ENCODE results near the gene VN1R5.
"Not testable (repeated sequence)": the region's sequence is repeated elsewhere in the genome, so short reads cannot be mapped to it uniquely, and the experiment has no call there.

Gene VN1R5
- 0 reads per million in 4 donors for total RNA-seq

DNA sequence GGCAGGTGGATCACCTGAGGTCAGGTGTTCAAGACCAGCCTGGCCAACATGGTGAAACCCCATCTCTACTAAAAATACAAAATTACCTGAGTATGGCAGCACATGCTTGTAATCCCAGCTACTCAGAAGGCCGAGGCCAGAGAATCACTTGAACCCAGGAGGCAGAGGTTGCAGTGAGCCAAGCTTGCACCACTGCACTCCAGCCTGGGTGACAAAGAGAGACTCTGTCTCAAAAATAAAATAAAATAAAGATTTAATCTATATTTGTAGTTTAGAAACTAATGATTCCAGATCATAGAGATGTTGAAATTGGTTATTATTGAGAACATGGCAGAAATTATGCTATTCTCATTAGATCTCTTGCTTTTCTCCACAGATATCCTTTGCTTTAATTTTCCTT lies at the start of gene VN1R5:
VN1R5 (plus strand) TSS at position 301 of the 400 bp plus-strand sequence.
- not testable (repeated sequence) for DNase-seq

DNA sequence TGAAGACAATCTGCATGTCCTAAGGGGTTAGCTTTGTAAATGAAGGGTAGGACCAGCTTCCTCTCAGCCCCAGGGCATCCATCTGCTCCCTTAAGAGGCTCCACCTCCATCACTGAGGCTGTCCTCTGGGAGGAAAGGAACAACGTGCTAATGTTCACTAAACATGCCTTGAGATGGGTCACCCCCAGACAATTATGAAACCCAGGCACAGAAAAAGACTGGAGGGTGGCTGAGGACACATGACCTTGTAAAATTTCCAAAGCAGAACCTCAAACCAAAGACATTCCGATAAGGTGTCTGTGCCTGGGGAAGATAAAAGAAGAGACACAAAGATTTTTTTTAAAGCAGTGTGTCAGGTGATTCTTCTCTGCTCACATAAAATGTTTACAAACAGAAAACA lies 46.5 kb upstream of the VN1R5 start:
- DNase-seq, result no peak

DNA sequence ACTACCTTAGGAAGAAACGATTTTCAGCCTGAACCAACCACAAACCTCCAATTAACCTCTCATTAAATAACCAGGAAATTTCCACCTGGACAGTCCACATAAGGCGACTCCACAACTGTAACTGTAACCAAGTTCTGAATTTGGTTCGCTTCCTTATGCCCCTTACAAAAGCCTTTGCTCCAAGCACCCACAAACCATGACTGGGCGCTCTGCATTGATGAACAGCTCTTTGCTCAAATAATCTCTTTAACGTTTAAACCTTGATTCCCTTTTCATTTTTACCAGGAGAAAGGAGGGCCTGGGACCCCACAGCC lies 45.9 kb upstream of the VN1R5 start:
- no peak for DNase-seq

DNA sequence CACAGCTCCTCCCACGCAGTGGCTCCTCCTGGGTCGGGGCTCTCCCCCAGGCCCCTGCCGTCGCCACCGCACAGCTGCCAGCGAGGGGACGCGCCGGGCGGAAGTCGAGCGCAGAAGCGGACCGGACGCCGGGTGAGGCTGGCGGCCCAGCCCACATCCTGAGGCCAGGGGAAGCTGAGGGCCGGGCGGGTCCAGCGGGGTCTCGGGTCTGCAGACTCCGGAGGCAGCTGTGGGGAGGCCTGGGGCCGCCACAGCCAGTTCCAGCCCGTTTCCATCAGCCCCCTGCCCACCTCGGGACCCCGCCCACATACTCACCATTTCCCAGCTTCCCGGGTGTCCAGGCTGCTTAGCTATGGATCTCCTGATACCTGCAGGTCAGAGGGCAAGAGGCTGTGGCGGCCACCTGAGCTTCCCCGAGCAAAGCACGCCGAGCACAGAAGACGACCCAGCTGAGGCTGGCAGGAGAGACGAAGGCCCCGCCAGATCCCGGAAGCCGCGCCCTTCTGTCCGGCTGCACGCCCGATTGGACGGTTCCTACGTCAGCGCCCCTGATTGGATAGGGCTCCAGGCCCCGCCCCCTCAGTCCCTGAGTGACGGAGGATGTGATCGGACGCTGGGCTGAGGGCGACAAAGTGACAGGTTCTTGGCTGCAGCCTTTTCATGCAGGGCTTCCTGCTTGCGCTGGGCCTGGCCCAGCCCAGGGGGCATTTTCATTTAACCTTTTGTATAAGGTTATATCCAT lies 45.3 kb upstream of the VN1R5 start:
- DNase-seq, result peak; percentile 88 to 95 (median 92)

DNA sequence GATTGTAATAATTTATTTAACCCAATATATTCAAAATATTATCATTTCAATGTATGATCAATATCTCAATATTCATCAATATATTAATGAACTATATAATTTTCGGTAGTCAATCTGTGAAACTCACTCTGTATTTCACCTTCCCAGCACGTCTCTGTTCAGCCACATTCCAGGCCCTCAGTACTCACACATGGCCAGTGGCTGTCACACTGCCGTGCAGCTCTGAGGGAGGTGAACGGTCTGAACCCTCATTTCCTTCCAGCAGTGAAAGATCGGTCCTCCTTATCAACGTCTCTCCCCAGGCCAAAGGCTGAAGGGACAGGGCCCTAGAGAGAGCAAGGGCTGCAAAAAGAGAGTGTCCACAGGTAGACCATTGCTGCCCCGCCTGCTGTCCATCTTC lies 44.5 kb upstream of the VN1R5 start:
- no peak for DNase-seq

DNA sequence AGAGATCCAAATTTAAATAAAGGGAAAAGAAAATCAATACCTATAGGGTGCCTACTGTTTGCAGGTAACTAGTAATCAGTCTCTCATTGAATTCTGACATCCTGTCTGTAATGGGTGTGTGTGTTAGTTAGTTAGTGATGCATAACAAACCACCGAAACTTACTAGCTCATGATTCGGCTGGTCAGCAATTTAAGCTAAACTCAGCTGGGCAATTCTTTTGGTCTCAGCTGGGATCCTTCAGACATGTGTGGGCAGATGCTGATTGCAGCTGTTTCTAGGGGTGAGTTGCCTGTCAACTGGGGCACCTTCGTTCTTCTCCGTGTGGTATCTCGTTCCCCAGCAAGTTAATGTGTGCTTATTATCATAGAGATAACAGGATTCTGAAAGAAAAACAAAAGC lies 43.9 kb upstream of the VN1R5 start:
- DNase-seq, result no peak

DNA sequence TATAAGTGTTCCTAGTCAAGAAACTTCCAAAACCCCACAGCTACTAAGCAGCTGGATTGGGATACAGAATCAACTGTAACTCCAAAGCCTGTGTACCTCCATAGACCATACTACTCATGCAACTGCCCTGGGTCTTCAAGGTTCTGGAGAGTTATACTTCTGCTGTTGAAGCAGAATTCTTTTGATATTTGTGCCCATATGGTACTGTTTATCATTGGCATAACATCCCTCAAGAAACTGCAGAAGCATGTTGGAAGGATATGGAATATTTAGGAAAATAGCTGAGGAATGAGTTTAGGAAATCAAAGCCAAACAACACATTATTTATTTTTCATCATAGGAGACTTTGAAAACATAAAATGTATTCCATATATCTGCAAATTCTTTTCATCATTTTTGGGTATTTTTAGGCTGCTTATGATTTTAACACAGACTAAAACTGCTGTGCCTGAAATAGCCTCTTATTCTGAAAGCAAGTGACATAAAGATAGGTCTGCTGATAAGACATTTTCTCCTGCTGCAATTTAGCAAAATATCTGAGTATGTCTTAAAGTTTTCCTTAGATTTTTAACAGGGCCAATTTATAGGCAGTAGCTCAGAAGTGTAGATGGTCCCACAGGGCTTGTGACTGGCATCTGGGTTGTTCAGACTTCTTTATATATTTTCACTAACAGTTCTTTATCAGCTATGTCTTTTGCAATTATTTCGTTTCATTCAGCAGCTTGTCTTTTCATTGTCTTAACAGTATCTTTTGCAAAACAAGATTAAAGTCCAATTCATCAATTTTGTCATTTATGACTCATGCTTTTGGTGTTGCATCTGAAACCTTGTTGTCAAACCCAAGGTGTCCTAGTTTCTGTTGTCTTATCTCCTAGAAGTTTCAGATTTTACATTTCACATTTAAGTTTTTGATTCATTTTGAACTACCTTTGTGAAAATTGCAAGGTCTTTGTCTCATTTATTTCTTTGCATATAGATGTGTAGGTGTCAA lies 43.0 kb upstream of the VN1R5 start:
- peak in 1 of 5 donors; percentile 9 for DNase-seq

DNA sequence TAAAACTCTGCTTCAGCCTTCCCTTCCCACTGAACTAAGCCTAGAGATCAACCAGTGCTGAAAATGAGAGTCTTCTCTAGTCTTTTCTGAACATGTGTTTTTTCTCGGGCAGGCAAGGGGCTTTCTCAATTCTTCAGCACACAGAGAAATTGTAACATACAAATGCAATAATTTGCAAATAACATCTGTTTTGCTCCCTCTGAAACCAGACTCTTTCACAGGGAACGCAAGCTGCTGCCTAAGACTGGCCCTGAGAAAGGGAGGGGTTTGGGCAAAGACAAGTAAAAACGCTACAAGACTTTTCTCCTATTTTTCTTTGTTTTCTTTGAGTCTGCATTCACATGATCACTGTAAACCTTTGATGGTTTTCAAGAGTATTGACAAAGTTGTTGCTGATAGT lies 39.6 kb upstream of the VN1R5 start:
- DNase-seq, result no peak

DNA sequence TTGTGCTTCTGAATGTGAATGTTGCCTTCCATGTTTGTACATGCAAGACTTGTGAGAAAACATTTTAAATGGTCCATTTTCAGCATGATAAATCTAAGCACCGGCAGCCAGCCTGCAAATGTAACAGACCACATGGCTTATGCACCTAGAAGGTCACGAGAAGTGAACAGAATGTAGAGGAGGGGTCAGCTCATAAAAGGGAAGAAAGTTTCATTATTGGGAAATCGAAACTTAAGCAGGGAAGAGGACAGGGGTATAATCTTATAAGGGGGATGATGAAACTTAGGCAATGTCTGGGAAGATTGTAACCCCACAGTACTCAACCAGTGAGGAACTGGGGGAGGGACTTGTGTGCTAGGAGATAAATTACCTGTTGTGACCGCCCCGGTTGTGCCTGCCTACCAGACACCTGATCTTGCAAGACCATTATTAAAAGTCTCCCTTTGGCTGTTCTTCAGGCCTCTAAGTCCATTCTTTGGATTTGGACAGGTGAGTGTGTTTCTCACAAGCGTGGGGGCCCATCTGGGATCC lies 37.7 kb upstream of the VN1R5 start:
- no peak for DNase-seq

DNA sequence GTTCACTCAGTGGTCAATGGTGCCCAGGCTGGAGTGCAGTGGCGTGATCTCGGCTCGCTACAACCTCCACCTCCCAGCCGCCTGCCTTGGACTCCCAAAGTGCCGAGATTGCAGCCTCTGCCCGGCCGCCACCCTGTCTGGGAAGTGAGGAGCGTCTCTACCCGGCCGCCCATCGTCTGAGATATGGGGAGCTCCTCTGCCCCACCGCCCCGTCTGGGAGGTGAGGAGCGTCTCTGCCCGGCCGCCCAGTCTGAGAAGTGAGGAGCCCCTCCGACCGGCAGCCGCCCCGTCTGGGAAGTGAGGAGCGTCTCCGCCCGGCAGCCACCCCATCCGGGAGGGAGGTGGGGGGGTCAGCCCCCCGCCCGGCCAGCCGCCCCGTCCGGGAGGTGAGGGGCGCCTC lies 35.6 kb upstream of the VN1R5 start:
- DNase-seq, result not testable (repeated sequence)

DNA sequence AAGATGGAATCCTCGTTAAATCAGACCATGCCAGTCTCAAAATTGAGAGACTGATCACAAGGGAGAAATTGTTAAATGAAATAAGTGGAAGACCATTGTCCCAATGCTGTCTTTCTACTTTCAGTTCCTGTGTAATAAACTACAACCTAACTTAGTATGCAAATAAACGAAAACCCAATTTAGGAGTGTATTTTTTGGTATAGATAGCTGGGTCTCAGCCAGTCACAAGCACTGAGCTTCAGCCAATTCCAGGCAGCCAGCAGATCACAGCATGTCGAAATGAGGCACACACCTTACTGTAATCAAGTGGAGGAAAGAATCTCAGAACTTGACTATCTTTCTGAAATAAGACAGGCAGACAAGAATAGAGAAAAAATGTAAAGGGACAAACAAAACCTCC lies 33.0 kb upstream of the VN1R5 start:
- DNase-seq, result no peak

DNA sequence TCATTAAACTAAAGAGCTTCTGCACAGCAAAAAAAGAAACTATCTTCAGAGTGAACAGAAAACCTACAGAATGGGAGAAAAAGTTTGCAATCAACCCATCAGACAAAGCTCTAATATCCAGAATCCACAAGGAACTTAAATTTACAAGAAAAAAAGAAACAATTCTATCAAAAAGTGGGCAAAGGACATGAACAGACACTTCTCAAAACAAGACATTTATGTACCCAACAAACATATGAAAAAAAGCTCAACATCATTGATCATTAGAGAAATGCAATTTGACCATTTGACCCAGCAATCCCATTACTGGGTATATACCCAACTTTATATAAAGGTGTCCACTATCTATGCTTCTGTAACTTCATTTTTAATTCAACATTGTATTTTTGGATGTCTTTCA lies 31.1 kb upstream of the VN1R5 start:
- DNase-seq, result no peak

DNA sequence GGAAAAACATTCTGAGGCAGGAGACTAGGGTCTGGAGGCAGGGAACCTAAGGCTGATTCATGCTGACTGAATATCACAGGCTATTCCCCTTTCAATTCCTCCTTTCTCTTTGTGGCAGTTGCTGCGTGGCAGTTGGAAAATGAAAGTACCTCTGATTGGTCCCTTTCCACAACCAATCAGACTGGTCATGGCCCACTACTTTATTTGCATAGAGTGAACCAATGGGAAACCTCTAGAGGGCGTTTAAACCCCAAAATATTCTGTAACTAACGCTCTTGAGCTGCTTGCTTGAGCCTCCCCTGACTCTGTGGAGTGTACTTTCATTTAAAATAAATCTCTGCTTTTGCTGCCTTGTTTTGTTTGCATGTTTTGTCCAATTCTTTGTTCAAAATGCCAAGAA lies 27.7 kb upstream of the VN1R5 start:
- no peak for DNase-seq

DNA sequence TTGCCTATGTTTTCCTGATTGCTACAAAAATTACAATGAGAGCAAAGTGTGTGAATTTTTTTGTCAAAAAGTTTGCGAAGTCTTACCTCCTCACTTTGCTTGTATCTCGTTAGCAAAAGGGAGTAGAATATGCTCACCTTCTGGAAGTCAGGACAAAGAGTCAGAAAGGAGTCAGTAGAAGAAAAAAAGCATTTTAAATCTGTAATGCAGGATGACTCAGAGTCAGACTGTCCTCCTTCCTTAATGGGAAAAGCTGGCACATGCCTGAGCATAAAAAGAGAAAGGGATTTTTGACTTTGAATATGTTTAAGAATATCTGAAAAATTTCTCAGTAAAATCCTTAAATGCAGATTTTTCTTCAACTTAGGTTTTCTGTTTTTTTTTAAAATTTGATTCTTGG lies 14.2 kb upstream of the VN1R5 start:
- DNase-seq, result no peak

DNA sequence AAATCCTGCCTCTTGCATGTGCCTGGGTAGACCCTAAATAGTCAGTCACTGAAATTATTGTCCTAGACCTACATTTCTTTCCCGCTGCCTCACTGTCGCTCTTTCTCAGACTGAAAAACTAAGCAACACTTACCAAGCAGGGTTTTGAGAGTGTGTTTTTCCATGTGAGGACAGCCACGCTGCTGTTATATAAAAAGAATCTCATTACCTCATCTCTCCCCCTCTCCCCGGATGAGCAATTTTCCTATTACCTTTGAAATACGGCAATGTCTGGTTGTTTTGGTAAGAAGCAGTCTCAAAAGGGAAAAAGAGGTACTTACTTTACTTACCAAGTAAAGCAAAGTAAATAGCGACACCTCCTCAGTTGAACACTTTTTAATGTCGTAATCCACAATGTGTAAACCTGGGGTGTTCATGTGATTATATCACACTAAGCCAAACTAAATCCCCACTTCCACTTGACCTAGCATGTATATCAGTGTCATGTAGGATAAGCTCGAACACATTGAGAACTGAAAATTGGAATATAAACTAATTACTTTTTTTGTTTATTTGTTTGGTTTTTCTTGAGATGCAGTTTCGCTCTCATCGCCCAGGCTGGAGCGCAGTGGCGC lies 12.2 kb upstream of the VN1R5 start:
- no peak for DNase-seq

DNA sequence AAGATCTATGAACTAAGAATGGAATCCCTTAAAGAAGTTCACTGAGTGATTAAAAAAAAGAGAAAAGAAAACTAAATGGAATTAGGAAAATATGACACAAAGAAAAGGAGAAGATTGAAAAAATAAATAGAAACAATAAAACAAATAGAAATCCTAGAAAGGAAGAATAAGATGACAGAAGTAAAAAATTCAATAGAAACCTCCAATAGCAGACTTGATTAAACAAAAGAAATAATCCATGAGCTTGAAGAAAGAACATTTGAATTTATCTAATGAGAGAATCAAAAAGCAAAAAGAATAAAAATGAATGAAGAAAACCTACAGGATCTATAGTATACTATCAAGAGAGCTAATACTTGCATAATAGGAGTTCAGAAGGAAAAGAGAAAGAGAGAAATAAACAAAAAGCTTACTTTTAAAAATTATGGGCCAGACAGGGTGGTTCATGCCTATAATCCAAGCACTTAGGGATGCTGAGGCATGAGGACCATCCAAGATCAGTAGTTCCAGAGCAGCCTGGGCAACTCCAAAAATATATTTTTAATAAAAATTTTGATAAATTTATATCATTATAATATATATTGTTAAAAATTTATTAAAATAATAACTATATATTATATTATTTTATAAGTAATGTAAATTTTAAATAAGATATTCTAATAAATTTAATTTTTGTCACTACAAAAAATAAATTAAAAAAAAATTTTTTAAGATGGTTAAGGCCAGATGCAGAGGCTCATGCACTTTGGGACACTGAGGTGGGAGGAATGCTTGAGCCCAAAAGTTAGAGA lies 9.4 kb upstream of the VN1R5 start:
- no peak for DNase-seq

DNA sequence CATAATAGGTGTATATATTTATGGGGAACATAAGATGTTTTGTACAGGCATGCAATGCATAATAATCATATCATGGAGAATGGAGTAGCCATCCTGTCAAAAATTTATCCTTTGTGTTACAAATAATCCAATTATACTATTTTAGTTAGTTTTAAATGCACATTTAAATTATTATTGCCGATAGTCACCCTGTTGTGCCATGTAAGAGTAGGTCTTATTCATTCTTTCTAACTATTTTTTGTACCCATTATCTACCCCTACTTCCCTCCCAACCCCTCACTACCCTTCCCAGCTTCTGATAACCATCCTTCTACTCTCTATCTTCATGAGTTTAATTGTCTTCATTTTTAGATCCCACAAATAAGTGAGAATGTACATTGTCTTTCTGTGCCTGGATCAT lies 8.3 kb upstream of the VN1R5 start:
- no peak for DNase-seq

DNA sequence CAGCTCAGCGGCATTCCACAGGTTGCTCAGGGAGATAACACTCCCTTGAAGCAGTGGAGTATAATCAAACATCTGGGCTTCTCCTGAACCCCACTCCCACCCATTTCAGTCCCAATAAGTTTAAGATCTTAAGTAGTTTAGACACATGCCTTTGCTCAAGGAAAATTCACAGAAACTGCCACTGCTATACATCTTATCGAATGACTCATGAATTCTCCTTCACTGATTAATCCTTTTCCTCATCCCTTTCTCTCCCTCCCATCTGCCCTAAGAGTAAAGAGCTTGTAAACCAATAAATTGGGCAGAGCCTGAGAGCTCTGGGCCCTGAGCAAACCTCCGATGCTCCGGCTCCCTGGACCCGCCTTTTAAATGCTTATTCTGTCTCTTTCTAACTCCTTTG lies 10.2 kb downstream of the VN1R5 start:
- no peak for DNase-seq

DNA sequence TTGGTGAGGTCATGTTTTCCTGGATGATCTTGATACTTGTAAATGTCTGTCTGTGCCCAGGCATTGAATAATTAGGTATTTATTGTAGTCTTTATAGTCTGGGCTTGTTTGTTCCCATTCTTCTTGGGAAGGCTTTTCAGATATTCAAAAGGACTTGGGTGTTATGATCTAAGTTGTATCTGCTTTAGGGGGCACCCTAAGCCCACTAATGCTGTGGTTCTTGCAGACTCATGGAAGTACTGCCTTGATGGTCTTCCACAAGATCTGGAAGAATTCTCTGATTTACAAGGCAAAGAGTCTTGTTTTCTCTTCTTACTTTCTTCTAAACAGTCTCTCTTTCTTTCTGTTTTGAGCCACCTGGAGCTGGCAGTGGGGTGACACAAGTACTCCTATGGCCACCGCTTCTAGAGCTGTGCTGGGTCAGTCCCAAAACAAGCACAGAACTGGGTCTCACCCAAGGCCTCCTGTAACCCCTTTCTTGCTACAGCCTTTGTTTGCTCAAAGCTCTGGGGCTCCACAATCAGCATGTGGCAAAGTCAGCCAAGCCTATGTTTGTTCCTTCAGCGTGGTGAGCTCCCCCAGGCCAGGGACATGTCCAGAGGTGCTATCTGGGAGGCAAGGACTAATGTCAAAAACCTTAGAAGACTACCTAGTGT lies 12.6 kb downstream of the VN1R5 start:
- DNase-seq, result no peak

DNA sequence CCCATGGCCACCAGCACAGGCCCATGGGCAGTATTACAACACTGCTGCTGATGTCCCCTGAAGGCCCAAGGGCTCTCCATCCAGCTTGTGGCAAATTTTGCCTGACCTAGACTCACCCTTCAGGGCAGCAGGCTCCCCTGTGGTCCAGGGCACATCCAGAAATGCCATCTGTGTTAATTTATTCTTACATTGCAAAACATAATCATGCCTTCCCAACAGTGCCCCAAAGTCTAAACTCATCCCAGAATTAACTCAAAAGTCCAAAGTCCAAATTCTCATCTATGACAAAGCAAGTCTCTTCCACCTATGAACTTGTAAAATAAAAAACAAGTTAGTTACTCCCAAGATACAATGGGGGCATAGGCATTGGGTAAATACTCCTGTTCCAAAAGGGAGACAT lies 13.3 kb downstream of the VN1R5 start:
- DNase-seq, result no peak

DNA sequence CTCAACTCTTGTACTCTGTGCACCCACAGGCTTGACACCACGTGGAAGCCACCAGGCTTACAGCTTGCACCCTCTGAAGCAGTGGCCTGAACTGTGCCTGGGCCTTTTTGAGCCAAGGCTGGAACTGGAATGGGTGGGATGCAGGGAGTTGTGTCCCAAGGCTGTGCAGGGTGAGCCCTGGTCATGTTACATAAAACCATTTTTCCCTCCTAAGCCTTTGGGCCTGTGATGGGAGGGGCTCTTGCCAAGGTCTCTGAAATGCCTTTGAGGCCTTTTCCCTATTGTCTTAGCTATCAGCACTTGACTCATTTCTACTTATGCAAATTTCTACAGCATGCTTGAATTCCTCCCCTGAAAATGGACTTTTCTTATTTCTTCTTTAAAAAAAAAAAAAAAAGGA lies 14.1 kb downstream of the VN1R5 start:
- no peak for DNase-seq

DNA sequence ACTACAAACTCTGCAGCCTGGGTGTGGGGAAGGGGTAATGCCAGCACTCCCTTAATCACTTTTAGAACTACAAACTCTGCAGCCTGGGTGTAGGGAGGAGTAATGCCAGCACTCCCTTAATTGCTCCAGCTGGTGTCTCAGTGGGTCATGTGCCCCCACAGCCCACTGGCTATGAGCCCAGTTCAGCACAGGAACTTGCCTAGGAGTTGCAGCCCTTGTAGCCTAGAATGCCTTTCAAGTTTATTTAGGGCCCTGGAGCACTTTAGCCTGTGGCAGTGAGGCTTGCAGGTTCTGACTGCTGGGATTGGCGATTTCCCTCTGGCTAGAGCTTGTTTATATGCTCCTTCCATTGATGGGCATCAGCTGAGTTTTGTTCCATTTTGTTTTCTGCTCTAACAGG lies 17.1 kb downstream of the VN1R5 start:
- no peak for DNase-seq

Data from T-helper 1 cell (primary cell).